IMR-90 (cell line): ENCODE results near the gene SCARF1. TPM values are rescaled to one million over a fixed set of nuclear protein-coding genes. Genes with fewer than 3 reads are reported as not detected.

Experiments
- ATAC-seq: fragments of 200-7000 bp; cut with Tn5 transposase; 2 replicates; pipeline ENCODE4 v1.9.1; 2020; ENCODE audit warnings: low read depth, mild to moderate bottlenecking, moderate library complexity
- BruUV-seq: library from RNA; stranded (reverse); fragments of 400-500 nt; replicated peaks from 2 replicates; lab custom pipeline; 2021; lab: Mats Ljungman, UMichigan
- CTCF ChIA-PET: fragments of 300-600 bp; formaldehyde crosslinking; extraction: SDS; loops from one replicate; lab custom pipeline; 2021; ENCODE audit warnings: antibody characterized with exemption; lab: Yijun Ruan, JAX
- POLR2A ChIA-PET: fragments of 300-600 bp; sonication (Branson Sonifier 250); formaldehyde crosslinking; loops from one replicate; lab custom pipeline; 2022; ENCODE audit warnings: antibody characterized with exemption; ENCODE audit not compliant: unreplicated experiment; lab: Charles Lee
- DNase-seq: peaks from one replicate; pipeline ENCODE4 v3.0.0; 2013
- H2AFZ ChIP-seq: replicated peaks from 2 replicates; pipeline ENCODE3; 2013; ENCODE audit warnings: low read length, mild to moderate bottlenecking; ENCODE audit not compliant: poor library complexity
- H2AK5ac ChIP-seq: 2 replicates; pipeline ENCODE4 v1.6.1; 2013; ENCODE audit warnings: low read depth, low read length, inconsistent platforms
- H2AK9ac ChIP-seq: replicated peaks from 2 replicates; pipeline ENCODE3; 2013; ENCODE audit warnings: mild to moderate bottlenecking, low read depth, low read length, moderate library complexity; ENCODE audit not compliant: poor library complexity
- H2BK120ac ChIP-seq: 2 replicates; pipeline ENCODE4 v1.6.1; 2013; ENCODE audit warnings: low read depth, low read length, inconsistent platforms
- H2BK15ac ChIP-seq: 3 replicates; pipeline ENCODE4 v1.6.1; 2013; ENCODE audit warnings: low read depth, low read length, inconsistent platforms
- H2BK20ac ChIP-seq: 2 replicates; pipeline ENCODE4 v1.6.1; 2013; ENCODE audit warnings: low read depth, mild to moderate bottlenecking, inconsistent platforms, low read length, moderate library complexity
- H2BK5ac ChIP-seq: 2 replicates; pipeline ENCODE4 v1.6.1; 2013; ENCODE audit warnings: mild to moderate bottlenecking, low read depth, low read length, inconsistent platforms; ENCODE audit not compliant: poor library complexity, severe bottlenecking
- H3K14ac ChIP-seq: replicated peaks from 2 replicates; pipeline ENCODE4 v1.6.1; 2013; ENCODE audit warnings: low read depth, low read length, inconsistent platforms
- H3K18ac ChIP-seq: 2 replicates; pipeline ENCODE4 v1.6.1; 2013; ENCODE audit warnings: low read depth, low read length, control low read depth
- H3K23ac ChIP-seq: 2 replicates; pipeline ENCODE4 v1.6.1; 2013; ENCODE audit warnings: low read depth, low read length, inconsistent platforms
- H3K27ac ChIP-seq: 2 replicates; pipeline ENCODE4 v1.5.1; 2013; ENCODE audit warnings: mild to moderate bottlenecking, control low read depth, low read length; ENCODE audit not compliant: insufficient read depth
- H3K27me3 ChIP-seq: 2 replicates; pipeline ENCODE4 v1.6.1; 2013; ENCODE audit warnings: low read length; ENCODE audit not compliant: control insufficient read depth, insufficient read depth
- H3K36me3 ChIP-seq: 2 replicates; pipeline ENCODE4 v1.6.1; 2013; ENCODE audit warnings: low read length, mixed read lengths; ENCODE audit not compliant: control insufficient read depth, insufficient read depth
- H3K4ac ChIP-seq: 2 replicates; pipeline ENCODE4 v1.6.1; 2013; ENCODE audit warnings: low read depth, low read length, inconsistent platforms
- H3K4me1 ChIP-seq: 2 replicates; pipeline ENCODE4 v1.6.1; 2013; ENCODE audit warnings: low read length, mixed read lengths; ENCODE audit not compliant: control insufficient read depth, insufficient read depth
- H3K4me2 ChIP-seq: 2 replicates; pipeline ENCODE4 v1.6.1; 2013; ENCODE audit warnings: low read depth, mild to moderate bottlenecking, control low read depth, low read length, moderate library complexity
- H3K4me3 ChIP-seq: 2 replicates; pipeline ENCODE4 v1.5.1; 2013; ENCODE audit warnings: low read depth, mild to moderate bottlenecking, control low read depth, low read length, moderate library complexity; ENCODE audit not compliant: insufficient read depth
- H3K56ac ChIP-seq: 2 replicates; pipeline ENCODE4 v1.6.1; 2013; ENCODE audit warnings: low read length, inconsistent platforms; ENCODE audit not compliant: insufficient read depth; ENCODE audit errors: extremely low read depth
- H3K79me1 ChIP-seq, 2 experiments: 2 replicates each; pipeline ENCODE4 v1.6.1; 2013; ENCODE audit warnings: low read length in 2 of 2, inconsistent platforms in 1 of 2, low read depth in 1 of 2
- H3K9ac ChIP-seq: 2 replicates; pipeline ENCODE4 v1.6.1; 2013; ENCODE audit warnings: low read depth, low read length, control low read depth
- H3K9me1 ChIP-seq: 2 replicates; pipeline ENCODE4 v1.6.1; 2013; ENCODE audit warnings: low read length, inconsistent platforms; ENCODE audit not compliant: insufficient read depth
- H3K9me3 ChIP-seq: 2 replicates; pipeline ENCODE4 v1.6.1; 2013; ENCODE audit warnings: low read length; ENCODE audit not compliant: control insufficient read depth, insufficient read depth
- H4K20me1 ChIP-seq: 2 replicates; pipeline ENCODE4 v1.6.1; 2013; ENCODE audit warnings: low read length, inconsistent platforms; ENCODE audit not compliant: insufficient read depth
- H4K5ac ChIP-seq: 2 replicates; pipeline ENCODE4 v1.6.1; 2013; ENCODE audit warnings: mild to moderate bottlenecking, low read depth, low read length, control low read depth
- H4K8ac ChIP-seq, 2 experiments: 2 replicates each; pipeline ENCODE4 v1.6.1; 2013; ENCODE audit warnings: low read depth in 2 of 2, low read length in 2 of 2, control low read depth in 1 of 2, inconsistent platforms in 1 of 2
- H4K91ac ChIP-seq: 2 replicates; pipeline ENCODE4 v1.6.1; 2013; ENCODE audit warnings: low read depth, low read length, inconsistent platforms; ENCODE audit not compliant: insufficient read depth
- BHLHE40 ChIP-seq: fragments of 150-350 bp; IDR thresholded peaks from 2 replicates; pipeline ENCODE4 v1.6.1; 2016; ENCODE audit warnings: mild to moderate bottlenecking, low read depth, low read length
- CEBPB ChIP-seq: IDR thresholded peaks from 2 replicates; pipeline ENCODE4 v1.6.1; 2012; ENCODE audit warnings: low read depth, low read length, improper control_type of control experiment
- CHD1 ChIP-seq: IDR thresholded peaks from 2 replicates; pipeline ENCODE4 v1.6.1; 2012; ENCODE audit warnings: low read depth, low read length, improper control_type of control experiment
- CTCF ChIP-seq: conservative IDR thresholded peaks from 2 replicates; pipeline ENCODE4 v1.5.1; 2012; ENCODE audit warnings: mild to moderate bottlenecking, low read depth, low read length, improper control_type of control experiment
- ELK1 ChIP-seq: fragments of 150-350 bp; IDR thresholded peaks from 2 replicates; pipeline ENCODE4 v1.6.1; 2016; ENCODE audit warnings: low read depth, mild to moderate bottlenecking, low read length, moderate library complexity, borderline replicate concordance
- FOS ChIP-seq: fragments of 150-350 bp; IDR thresholded peaks from 2 replicates; pipeline ENCODE4 v1.6.1; 2016; ENCODE audit warnings: low read depth, low read length
- MAFK ChIP-seq: IDR thresholded peaks from 2 replicates; pipeline ENCODE4 v1.6.1; 2012; ENCODE audit warnings: low read depth, low read length, improper control_type of control experiment
- MAZ ChIP-seq: IDR thresholded peaks from 2 replicates; pipeline ENCODE4 v1.6.1; 2012; ENCODE audit warnings: low read depth, mild to moderate bottlenecking, low read length, improper control_type of control experiment, moderate library complexity, borderline replicate concordance
- MXI1 ChIP-seq: IDR thresholded peaks from 2 replicates; pipeline ENCODE4 v1.6.1; 2012; ENCODE audit warnings: low read depth, mild to moderate bottlenecking, low read length, moderate library complexity, borderline replicate concordance
- NFE2L2 ChIP-seq: fragments of 150-350 bp; IDR thresholded peaks from 2 replicates; pipeline ENCODE4 v1.6.1; 2016; ENCODE audit warnings: low read depth, mild to moderate bottlenecking, low read length
- POLR2A ChIP-seq: IDR thresholded peaks from 2 replicates; pipeline ENCODE4 v1.6.1; 2012; ENCODE audit warnings: mild to moderate bottlenecking, low read depth, low read length
- RAD21 ChIP-seq: IDR thresholded peaks from 2 replicates; pipeline ENCODE4 v1.6.1; 2012; ENCODE audit warnings: low read length, improper control_type of control experiment
- RCOR1 ChIP-seq: IDR thresholded peaks from 2 replicates; pipeline ENCODE4 v1.6.1; 2012; ENCODE audit warnings: mild to moderate bottlenecking, low read length, improper control_type of control experiment; ENCODE audit not compliant: insufficient replicate concordance
- RFX5 ChIP-seq: IDR thresholded peaks from 2 replicates; pipeline ENCODE4 v1.8.0; 2012; ENCODE audit warnings: low read depth, mild to moderate bottlenecking, low read length, moderate library complexity
- SMC3 ChIP-seq: fragments of 150-350 bp; IDR thresholded peaks from 2 replicates; pipeline ENCODE4 v1.6.1; 2016; ENCODE audit warnings: low read depth, mild to moderate bottlenecking, antibody characterized with exemption, low read length, moderate library complexity
- WGBS, 2 experiments: methylation state at CpG; one replicate each; pipeline versions ENCODE4 v1.1.5 to v1.1.7; 2013; ENCODE audit warnings: missing lambda C conversion rate in 2 of 2; ENCODE audit not compliant: insufficient read length in 1 of 2; ENCODE audit errors: extremely low coverage in 2 of 2; 5-methylcytosine and 5-hydroxymethylcytosine counted together
- dilution Hi-C: fragments of 300-500 bp; cut with HindIII; formaldehyde crosslinking; loops from one replicate; pipeline ENCODE4 v1.14.3; 2018; ENCODE audit warnings: low sequenced_read_pairs; ENCODE audit not compliant: unreplicated experiment
- in situ Hi-C: fragments of 300-500 bp; cut with MboI; formaldehyde crosslinking; loops from 3 replicates; pipeline ENCODE4 v1.14.3; 2019; ENCODE audit warnings: low sequenced_read_pairs, inconsistent platforms, mixed read lengths
- intact Hi-C: fragments of 100-400 bp; cut with micrococcal nuclease; formaldehyde crosslinking; loops from 2 replicates; pipeline ENCODE4 v1.10.0; 2022
- polyA plus RNA-seq, 3 experiments: library from polyadenylated mRNA; depleted of rRNA; stranded (reverse); fragments of >200 nt; gene quantifications; 2 replicates each; pipeline ENCODE4 v1.2.3, GENCODE V29; 2012; ENCODE audit warnings: low replicate concordance in 1 of 3
- total RNA-seq: library from RNA; depleted of rRNA; stranded (reverse); fragments of >200 nt; gene quantifications from 2 replicates; pipeline ENCODE4 v1.2.3, GENCODE V29; 2012
- TF ChIP-seq, protein P1 (sequence below): fragments of 150-350 bp; IDR thresholded peaks from 2 replicates; pipeline ENCODE4 v1.6.1; 2017; ENCODE audit warnings: mild to moderate bottlenecking, antibody characterized with exemption, low read length, low read depth

Gene SCARF1
- total and polyA plus RNA-seq, 2 of the 4 experiments (the other 2 are of a cell fraction): 0.18 to 0.43 TPM

DNA sequence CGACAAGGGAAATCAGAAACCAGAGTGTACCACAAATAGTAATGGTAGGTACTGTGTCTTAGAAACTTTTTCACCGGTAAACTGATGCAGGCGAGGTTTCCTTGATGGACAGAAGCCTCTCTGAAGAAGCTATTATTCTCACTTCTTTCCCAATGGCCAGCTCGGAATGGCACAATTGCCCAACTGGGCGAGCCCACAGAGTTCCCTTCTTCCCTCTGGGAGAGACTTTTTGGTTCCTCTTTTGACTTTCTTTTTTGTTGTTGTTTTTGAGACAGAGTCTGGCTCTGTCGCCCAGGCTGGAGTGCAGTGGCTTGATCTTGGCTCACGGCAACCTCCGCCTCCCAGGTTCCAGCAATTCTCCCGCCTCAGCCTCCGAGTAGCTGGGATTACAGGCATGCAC is 33.8 kb downstream of the SCARF1 start:
- TF ChIP-seq FOS (no peak), ELK1 (no peak), RFX5 (no peak), CHD1 (no peak), RCOR1 (no peak), SMC3 (no peak), NFE2L2 (no peak), POLR2A (no peak), MAZ (no peak), MXI1 (no peak), CEBPB (no peak), BHLHE40 (no peak), RAD21 (no peak), MAFK (no peak), CTCF (no peak)
- TF ChIP-seq, protein P1, sequence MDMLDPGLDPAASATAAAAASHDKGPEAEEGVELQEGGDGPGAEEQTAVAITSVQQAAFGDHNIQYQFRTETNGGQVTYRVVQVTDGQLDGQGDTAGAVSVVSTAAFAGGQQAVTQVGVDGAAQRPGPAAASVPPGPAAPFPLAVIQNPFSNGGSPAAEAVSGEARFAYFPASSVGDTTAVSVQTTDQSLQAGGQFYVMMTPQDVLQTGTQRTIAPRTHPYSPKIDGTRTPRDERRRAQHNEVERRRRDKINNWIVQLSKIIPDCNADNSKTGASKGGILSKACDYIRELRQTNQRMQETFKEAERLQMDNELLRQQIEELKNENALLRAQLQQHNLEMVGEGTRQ: no peak
- Histone ChIP-seq H2AK9ac (no peak overlapping the region), H2AK5ac (no peak overlapping the region), H3K4me1 (peaks cover 6% of the 10 kb centered on the region; the same call in 1 of the 2 replicates), H3K36me3 (no peaks in the 10 kb centered on the region), H3K4ac (no peak overlapping the region), H3K14ac (no peak overlapping the region), H2AFZ (no peak overlapping the region), H3K27ac (no peak overlapping the region), H3K56ac (no peak overlapping the region), H4K8ac (no peak overlapping the region), H3K9me1 (no peaks in the 10 kb centered on the region; the same call in 1 of the 2 replicates), H3K79me1 (no peaks in the 10 kb centered on the region), H4K5ac (no peak overlapping the region), H2BK15ac (no peak overlapping the region), H2BK5ac (no peak overlapping the region), H3K4me2 (no peak overlapping the region), H3K4me3 (no peak overlapping the region), H4K91ac (no peak overlapping the region), H3K9me3 (no peaks in the 10 kb centered on the region), H3K18ac (no peak overlapping the region), H2BK120ac (no peak overlapping the region), H3K9ac (no peak overlapping the region), H2BK20ac (no peak overlapping the region), H4K20me1 (no peaks in the 10 kb centered on the region), H3K23ac (no peak overlapping the region), H3K27me3 (no peaks in the 10 kb centered on the region)
- 93% methylated on average over 3 of the region's 10 CpGs; no CpG with 5 or more reads in 1 of the 2 experiments for WGBS, 2 experiments
- ChIA-PET POLR2A (no interaction called here), CTCF (interaction anchor here (0.6 to 0.7 kb wide), 2 partner anchors 22 to 58 kb away, joined by 3 to 4 read pairs; no protein-coding TSS in a partner anchor)
- intact Hi-C loops (no loop called here), dilution Hi-C loops (no loop called here), in situ Hi-C loops (no loop called here)
- ATAC-seq (no peak), DNase-seq (no peak)
- no TSS peak for BruUV-seq
